WTC11 (cell line): ENCODE measurements around the gene AK8. TPM values are rescaled to one million over a fixed set of nuclear protein-coding genes. Genes with fewer than 3 reads are reported as not detected.

Experiments
- ATAC-seq: fragments of 200-7000 bp; cut with Tn5 transposase; 2 replicates; pipeline ENCODE4 v1.10.0; 2021; ENCODE audit warnings: mild to moderate bottlenecking, moderate library complexity
- CTCF ChIA-PET: fragments of 300-600 bp; sonication (Branson Sonifier 250); formaldehyde crosslinking; loops from one replicate; lab custom pipeline; 2021; ENCODE audit warnings: antibody characterized with exemption; lab: Charles Lee
- POLR2A ChIA-PET: fragments of 350-600 bp; sonication (Branson Sonifier 250); formaldehyde crosslinking; loops from one replicate; lab custom pipeline; 2021; ENCODE audit warnings: antibody characterized with exemption; lab: Charles Lee
- DNase-seq: peaks from one replicate; pipeline ENCODE4 v3.0.0; 2021; ENCODE audit warnings: low spot score
- H3K27ac Mint-ChIP-seq: 2 replicates; pipeline ENCODE4 v1.8.0; 2021; ENCODE audit warnings: mixed read lengths
- H3K27me3 Mint-ChIP-seq: 2 replicates; pipeline ENCODE4 v1.8.0; 2021; ENCODE audit warnings: low read depth, mild to moderate bottlenecking, moderate library complexity, mixed read lengths
- H3K36me3 Mint-ChIP-seq: 2 replicates; pipeline ENCODE4 v1.8.0; 2021; ENCODE audit warnings: mixed read lengths
- H3K4me1 Mint-ChIP-seq: 2 replicates; pipeline ENCODE4 v1.8.0; 2022; ENCODE audit warnings: mixed read lengths
- H3K4me3 Mint-ChIP-seq: 2 replicates; pipeline ENCODE4 v1.8.0; 2021; ENCODE audit warnings: mild to moderate bottlenecking, moderate library complexity, mixed read lengths
- H3K9me3 Mint-ChIP-seq: 2 replicates; pipeline ENCODE4 v1.8.0; 2021; ENCODE audit warnings: mixed read lengths
- ATF2 ChIP-seq: sonication (generic); formaldehyde crosslinking; IDR thresholded peaks from 2 replicates; pipeline ENCODE4 v1.8.1; 2022; ENCODE audit warnings: low read depth, missing genetic modification reagents, borderline replicate concordance
- CDX4 ChIP-seq: fragments of 250-450 bp; sonication (Bioruptor Pico); IDR thresholded peaks from 2 replicates; pipeline ENCODE4 v1.9.0; 2021; ENCODE audit warnings: moderate library complexity, mild to moderate bottlenecking, inconsistent platforms, borderline replicate concordance
- E2F5 ChIP-seq: sonication (generic); formaldehyde crosslinking; IDR thresholded peaks from 2 replicates; pipeline ENCODE4 v1.8.1; 2022; ENCODE audit warnings: mild to moderate bottlenecking, moderate library complexity, missing genetic modification reagents
- GTF2I ChIP-seq: fragments of 250-450 bp; sonication (Bioruptor Pico); conservative IDR thresholded peaks from 2 replicates; pipeline ENCODE4 v1.4.0; 2021; ENCODE audit warnings: mild to moderate bottlenecking
- RELA ChIP-seq: sonication (generic); formaldehyde crosslinking; IDR thresholded peaks from 2 replicates; pipeline ENCODE4 v1.8.1; 2022; ENCODE audit warnings: missing genetic modification reagents, mild to moderate bottlenecking, borderline replicate concordance
- RORB ChIP-seq: fragments of 250-450 bp; sonication (Bioruptor Pico); IDR thresholded peaks from 2 replicates; pipeline ENCODE4 v1.9.0; 2021; ENCODE audit warnings: mild to moderate bottlenecking
- USF1 ChIP-seq: sonication (generic); formaldehyde crosslinking; IDR thresholded peaks from 2 replicates; pipeline ENCODE4 v1.8.0; 2022; ENCODE audit warnings: mild to moderate bottlenecking, missing genetic modification reagents
- ZNF121 ChIP-seq: sonication (generic); formaldehyde crosslinking; IDR thresholded peaks from 2 replicates; pipeline ENCODE4 v1.8.0; 2023; ENCODE audit warnings: missing genetic modification reagents
- ZNF532 ChIP-seq: fragments of 250-450 bp; sonication (Bioruptor Pico); IDR thresholded peaks from 2 replicates; pipeline ENCODE4 v1.9.0; 2021; ENCODE audit warnings: mild to moderate bottlenecking, borderline replicate concordance
- total RNA-seq: library from RNA; stranded (reverse); gene quantifications from 3 replicates; pipeline ENCODE4 v1.2.3, GENCODE V29; 2021
- TF ChIP-seq, protein P1 (sequence below): sonication (generic); formaldehyde crosslinking; IDR thresholded peaks from 2 replicates; pipeline ENCODE4 v1.8.0; 2022; ENCODE audit warnings: mild to moderate bottlenecking, missing genetic modification reagents
- TF ChIP-seq, protein P2 (sequence below): sonication (generic); formaldehyde crosslinking; IDR thresholded peaks from 2 replicates; pipeline ENCODE4 v1.8.1; 2023; ENCODE audit warnings: mild to moderate bottlenecking, missing genetic modification reagents, moderate library complexity
- TF ChIP-seq, protein P3 (sequence below): sonication (generic); formaldehyde crosslinking; IDR thresholded peaks from 2 replicates; pipeline ENCODE4 v1.8.0; 2023; ENCODE audit warnings: missing genetic modification reagents
- TF ChIP-seq, protein P4 (sequence below): fragments of 200-600 bp; IDR thresholded peaks from 2 replicates; pipeline ENCODE4 v1.8.0; 2022; ENCODE audit warnings: antibody characterized with exemption

Gene AK8
- total RNA-seq, 1 experiment from 2014 or later, result 0.48 TPM

GRCh38 chr9:132855904-132856303 lies 22.2 kb downstream of the AK8 start:
- CTCF ChIA-PET, result interaction anchor here (1.8 to 3.3 kb wide), 2 partner anchors 7 to 288 kb away, joined by 3 to 14 read pairs; no protein-coding TSS in a partner anchor
- no peak overlapping the region for H3K4me3 Mint-ChIP-seq

GRCh38 chr9:132854832-132855231 lies 23.3 kb downstream of the AK8 start:
- H3K9me3 Mint-ChIP-seq, result no peaks in the 10 kb centered on the region

More at GRCh38 chr9:132855904-132856303, 22.2 kb downstream of the AK8 start:
- POLR2A ChIA-PET, result no interaction called here
- Mint-ChIP-seq H3K4me1 (peaks cover 11% of the 10 kb centered on the region), H3K27me3 (no peaks in the 10 kb centered on the region), H3K27ac (no peak overlapping the region), H3K9me3 (no peaks in the 10 kb centered on the region), H3K36me3 (no peaks in the 10 kb centered on the region)
- no peak for DNase-seq
- TF ChIP-seq, protein P1, sequence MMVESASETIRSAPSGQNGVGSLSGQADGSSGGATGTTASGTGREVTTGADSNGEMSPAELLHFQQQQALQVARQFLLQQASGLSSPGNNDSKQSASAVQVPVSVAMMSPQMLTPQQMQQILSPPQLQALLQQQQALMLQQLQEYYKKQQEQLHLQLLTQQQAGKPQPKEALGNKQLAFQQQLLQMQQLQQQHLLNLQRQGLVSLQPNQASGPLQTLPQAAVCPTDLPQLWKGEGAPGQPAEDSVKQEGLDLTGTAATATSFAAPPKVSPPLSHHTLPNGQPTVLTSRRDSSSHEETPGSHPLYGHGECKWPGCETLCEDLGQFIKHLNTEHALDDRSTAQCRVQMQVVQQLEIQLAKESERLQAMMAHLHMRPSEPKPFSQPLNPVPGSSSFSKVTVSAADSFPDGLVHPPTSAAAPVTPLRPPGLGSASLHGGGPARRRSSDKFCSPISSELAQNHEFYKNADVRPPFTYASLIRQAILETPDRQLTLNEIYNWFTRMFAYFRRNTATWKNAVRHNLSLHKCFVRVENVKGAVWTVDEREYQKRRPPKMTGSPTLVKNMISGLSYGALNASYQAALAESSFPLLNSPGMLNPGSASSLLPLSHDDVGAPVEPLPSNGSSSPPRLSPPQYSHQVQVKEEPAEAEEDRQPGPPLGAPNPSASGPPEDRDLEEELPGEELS (CRISPR knock-in tag), result no peak
- TF ChIP-seq RORB, result no peak
- TF ChIP-seq, protein P2, sequence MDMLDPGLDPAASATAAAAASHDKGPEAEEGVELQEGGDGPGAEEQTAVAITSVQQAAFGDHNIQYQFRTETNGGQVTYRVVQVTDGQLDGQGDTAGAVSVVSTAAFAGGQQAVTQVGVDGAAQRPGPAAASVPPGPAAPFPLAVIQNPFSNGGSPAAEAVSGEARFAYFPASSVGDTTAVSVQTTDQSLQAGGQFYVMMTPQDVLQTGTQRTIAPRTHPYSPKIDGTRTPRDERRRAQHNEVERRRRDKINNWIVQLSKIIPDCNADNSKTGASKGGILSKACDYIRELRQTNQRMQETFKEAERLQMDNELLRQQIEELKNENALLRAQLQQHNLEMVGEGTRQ (CRISPR knock-in tag), result no peak
- no peak for TF ChIP-seq CDX4
- no peak for TF ChIP-seq ATF2
- ATAC-seq, result peak; percentile 49; the same call in 1 of the 2 replicates

More at GRCh38 chr9:132854832-132855231, 23.3 kb downstream of the AK8 start:
- no peak for ATAC-seq
- no peak for DNase-seq
- CTCF ChIA-PET, result no interaction called here
- TF ChIP-seq GTF2I (CRISPR knock-in tag), result no peak
- TF ChIP-seq, protein P3, sequence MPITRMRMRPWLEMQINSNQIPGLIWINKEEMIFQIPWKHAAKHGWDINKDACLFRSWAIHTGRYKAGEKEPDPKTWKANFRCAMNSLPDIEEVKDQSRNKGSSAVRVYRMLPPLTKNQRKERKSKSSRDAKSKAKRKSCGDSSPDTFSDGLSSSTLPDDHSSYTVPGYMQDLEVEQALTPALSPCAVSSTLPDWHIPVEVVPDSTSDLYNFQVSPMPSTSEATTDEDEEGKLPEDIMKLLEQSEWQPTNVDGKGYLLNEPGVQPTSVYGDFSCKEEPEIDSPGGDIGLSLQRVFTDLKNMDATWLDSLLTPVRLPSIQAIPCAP (CRISPR knock-in tag), result no peak
- no peak for TF ChIP-seq ZNF532 (CRISPR knock-in tag)
- no peak for TF ChIP-seq USF1 (CRISPR knock-in tag)
- no peak for TF ChIP-seq E2F5
- TF ChIP-seq ATF2, result no peak
- TF ChIP-seq ZNF121, result no peak
- TF ChIP-seq RELA (CRISPR knock-in tag), result no peak
- TF ChIP-seq, protein P4, sequence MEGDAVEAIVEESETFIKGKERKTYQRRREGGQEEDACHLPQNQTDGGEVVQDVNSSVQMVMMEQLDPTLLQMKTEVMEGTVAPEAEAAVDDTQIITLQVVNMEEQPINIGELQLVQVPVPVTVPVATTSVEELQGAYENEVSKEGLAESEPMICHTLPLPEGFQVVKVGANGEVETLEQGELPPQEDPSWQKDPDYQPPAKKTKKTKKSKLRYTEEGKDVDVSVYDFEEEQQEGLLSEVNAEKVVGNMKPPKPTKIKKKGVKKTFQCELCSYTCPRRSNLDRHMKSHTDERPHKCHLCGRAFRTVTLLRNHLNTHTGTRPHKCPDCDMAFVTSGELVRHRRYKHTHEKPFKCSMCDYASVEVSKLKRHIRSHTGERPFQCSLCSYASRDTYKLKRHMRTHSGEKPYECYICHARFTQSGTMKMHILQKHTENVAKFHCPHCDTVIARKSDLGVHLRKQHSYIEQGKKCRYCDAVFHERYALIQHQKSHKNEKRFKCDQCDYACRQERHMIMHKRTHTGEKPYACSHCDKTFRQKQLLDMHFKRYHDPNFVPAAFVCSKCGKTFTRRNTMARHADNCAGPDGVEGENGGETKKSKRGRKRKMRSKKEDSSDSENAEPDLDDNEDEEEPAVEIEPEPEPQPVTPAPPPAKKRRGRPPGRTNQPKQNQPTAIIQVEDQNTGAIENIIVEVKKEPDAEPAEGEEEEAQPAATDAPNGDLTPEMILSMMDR, result no peak
- Mint-ChIP-seq H3K27me3 (no peaks in the 10 kb centered on the region), H3K27ac (no peak overlapping the region), H3K36me3 (no peaks in the 10 kb centered on the region), H3K4me3 (no peak overlapping the region), H3K4me1 (peaks cover 11% of the 10 kb centered on the region)
- POLR2A ChIA-PET, result no interaction called here
